HG03442 (cell line): ENCODE results near the gene PLEKHO2.

Experiments used
- ATAC-seq: cut with Tn5 transposase; IDR thresholded peaks from one replicate; pipeline ENCODE4 v1.9.1; 2021; ENCODE audit warnings: mild to moderate bottlenecking, moderate library complexity; ENCODE audit not compliant: unreplicated experiment

PLEKHO2 gene

DNA sequence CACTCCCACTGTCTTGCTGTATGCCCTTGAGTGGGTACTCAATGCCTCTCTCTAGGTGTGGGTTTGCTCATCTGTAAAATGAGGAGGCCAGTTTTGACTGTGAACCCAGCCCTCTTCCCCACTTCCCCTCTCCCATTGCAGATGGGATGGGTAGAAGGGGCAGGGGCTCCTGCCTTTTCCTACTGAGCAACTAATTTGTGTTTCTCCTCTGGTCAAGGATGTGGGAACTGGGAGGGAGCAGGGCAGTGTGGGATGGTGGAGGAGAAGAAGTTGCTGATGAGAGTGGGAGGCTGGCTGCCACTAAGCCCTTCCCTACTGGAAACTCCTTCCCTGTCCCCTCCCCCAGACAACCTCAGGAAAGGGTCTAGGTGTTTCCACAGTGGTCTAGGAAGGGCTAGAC, 49.8 kb downstream of the PLEKHO2 start:
- no peak for ATAC-seq

DNA sequence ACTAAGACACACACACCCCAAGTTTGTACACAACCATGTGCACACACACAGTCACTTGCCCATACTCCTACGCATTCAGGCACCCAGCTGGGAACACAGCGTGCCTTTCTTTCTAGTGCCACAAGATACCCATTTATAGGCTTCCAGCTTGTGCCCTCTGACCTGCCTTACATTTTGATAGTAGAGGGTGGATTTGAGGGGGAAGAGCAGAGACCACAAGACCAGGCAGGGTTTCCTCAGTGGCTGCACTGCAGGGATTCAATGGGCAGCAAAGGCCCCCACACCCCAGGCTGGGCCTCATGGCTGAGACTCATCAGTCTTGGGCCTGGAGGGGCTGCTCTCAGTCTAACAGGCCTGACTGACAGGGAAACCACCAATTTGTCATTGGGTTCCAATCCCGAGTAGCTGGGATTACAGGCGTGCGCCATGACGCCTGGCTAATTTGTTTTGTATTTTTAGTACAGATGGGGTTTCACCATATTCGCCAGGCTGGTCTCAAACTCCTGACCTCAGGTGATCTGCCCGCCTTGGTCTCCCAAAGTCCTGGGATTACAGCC, 51.2 kb downstream of the PLEKHO2 start:
- no peak for ATAC-seq

DNA sequence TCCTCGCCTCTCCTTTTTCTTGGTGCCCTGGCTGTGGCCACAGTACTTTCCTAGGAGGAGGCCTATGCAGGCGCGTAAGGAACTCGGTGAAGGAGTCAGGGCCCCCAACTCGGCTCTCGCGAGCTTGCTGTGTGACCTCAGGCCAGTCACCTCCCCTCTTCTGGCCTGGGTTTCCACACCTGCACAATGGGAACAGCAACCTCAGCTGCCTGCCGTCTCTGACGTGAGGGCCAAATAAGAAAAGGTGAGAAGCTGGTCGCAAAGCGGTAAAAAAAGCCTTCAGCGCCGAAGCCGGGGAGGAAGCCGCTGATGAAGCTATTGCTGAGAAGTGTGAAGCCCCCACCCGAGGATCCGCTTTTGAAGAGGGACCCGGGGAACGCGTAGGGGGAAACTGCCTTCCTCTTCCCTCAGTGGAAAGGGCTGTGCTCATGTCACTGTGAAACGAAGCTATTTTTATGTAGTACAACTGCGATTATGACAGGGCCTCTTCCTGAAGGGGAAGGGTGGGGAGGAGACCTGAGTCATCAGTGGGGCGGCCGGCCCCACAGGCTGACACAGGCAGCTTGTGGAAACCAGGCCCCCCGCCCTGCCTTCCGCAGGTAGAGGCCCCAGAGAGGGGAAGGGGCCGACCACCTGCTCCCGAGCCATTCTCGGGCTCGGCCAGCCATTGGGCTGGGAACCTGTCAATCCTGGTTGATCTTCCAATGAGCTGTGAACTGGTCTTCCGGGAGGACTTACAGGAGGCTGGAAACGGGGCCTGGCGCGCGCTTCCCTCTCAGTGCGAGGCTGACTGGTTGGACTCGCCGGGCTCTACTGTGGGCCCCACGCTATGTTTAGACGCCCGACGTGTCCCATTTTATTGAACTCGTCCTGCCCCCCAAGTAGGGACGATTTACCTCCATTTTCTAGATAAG, 52.0 kb downstream of the PLEKHO2 start:
- peak; percentile 59 for ATAC-seq

DNA sequence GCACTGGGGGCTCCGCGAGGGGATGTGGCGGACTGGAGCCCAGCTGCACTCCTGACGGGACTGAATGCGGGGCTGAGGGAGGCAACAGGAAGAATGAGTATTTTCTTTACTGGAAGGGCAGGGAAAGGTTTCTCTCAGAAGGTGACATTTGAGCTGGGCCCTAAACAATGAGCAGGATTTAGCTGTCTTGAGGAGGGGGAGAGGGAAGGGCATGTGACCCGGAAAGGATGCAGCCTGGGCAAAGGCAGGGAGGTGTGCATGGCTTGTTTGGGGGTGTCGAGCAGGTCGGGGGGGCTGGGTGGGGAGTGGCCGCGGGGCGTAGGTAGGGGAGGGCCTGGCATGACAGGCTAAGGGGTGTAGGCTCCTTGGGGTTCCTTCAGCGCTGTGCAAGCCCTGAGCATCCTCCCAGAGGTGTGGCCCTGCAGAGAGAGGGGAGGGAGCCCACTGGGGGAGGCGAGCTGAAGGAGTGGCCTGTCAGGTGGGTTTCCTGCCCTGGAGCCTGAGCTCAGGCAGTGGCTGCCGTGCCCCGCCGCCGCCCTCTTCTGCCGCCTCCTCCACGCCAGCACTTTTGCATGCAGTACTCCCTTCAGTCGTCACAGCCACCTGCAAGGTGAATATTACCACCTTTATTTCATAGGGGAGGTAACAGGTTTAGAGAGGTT, 52.8 kb downstream of the PLEKHO2 start:
- ATAC-seq = peak; percentile 32

DNA sequence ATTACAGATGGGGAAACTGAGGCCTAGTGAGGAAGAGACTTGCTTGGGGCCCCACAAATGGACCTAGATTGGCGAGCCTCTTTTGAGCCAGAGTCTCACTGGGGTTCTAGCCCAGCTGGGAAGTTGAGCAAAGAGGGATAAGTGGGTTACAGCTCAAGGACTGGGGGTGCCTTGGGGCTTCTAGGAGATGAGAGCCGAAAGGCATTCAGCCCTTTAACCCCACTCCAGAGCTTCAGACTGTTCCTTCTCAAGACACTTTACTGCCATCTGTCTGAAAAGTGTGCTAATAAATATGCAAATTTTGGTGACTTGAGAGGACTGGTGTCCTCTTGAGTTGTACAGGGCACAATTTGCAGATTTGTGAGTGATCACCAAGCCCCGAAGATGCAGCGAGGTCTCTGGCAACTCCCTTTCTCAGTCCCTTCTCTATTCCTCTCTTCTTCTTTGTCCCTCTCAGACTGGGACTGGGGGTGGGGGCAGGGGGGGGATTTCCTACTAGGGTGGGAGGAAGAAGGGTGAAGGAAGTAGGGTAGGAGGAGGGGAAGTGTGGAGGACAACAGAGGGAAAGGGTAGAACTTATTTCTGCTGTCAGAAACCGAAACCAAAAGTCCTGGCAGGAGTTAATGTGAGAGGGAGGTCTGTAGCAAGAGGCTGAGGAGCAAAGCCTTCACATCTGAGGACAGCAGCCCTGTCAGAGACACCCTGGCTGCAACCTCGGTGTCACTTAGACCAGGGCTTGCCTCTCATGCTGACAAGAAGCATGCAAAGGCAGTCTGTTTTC, 53.8 kb downstream of the PLEKHO2 start:
- ATAC-seq = peak; percentile 20

DNA sequence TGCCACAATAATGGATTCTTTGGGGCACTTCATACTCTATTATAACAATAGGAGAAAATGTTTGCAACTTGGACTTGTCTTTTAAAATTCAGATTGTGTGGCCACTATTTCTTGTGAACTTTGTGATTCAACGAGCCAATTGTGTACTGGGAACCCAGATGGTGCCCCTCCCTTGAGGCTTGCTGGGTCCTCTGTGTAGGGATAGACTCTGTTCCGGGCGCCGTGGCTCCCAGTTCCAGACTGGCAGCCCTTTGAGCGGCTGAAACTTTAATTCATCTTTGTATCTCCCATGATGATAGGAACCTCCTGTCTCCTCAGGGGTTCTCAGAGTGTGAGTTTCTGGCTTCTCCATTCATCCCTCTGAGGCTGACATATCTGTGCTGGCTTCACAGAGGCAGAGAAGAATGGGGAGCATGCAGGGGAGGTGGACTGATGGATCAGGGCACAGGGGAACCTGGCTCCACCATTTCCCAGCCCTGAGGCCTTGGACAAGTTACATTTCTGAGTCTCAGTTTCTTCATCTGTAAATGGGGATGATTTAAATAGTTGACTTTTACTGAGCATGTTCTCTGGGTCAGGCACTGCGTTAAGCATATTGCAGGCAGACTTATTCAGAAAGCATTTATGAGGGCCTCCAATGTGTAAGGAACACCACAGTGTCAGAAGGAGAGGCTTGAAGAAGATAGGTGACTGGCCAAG, 54.8 kb downstream of the PLEKHO2 start:
- no peak for ATAC-seq

DNA sequence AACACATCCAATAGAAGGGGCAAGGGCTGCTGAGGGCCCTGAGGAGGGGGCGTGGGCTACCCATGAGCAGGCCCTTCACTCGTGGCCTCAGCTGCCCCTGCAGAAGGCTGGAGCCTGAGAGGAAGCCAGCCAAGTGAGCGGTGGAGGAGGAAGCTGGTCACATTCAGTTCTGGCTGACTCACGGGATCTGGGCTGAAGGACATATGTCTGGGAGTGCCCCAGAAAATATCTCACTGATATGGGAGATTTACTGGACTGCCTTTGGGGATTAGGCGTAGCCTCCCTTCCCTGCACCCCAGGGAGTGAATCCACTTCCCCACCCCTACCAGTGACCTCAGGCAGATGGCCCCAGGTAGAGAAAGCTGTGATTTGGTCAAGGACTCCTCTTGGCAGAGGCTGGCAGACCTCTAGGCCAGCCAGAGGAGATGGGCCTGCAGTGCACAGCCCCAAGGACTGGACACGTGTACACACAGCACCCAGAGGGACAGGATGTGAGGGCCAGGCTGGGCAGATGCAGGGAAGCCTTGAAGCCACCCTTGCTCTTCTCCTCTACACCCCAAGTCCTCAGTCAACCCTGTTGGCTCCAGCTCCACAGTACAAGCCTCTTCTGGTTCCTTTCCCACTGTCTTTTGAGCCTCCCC, 55.8 kb downstream of the PLEKHO2 start:
- no peak for ATAC-seq

DNA sequence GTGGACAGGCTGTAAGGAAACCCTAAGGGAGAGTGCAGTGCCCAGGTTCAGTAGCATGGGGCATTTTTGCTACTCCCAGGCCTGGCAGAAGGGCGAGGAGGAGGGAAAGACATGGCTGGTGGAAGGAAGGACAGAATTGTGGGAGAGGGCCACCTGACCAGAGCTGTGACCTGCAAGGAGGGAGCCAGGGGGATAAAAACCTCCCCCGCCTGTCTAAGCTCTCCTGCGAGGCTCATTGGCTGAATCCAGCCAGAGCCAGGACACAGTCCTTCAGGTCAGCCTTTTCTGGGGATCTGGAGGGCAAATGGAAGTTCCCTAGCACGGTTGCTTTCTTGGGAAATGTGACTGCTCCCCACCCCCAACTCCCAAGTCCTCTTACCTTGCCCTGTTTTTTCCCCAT, 56.7 kb downstream of the PLEKHO2 start:
- no peak for ATAC-seq

DNA sequence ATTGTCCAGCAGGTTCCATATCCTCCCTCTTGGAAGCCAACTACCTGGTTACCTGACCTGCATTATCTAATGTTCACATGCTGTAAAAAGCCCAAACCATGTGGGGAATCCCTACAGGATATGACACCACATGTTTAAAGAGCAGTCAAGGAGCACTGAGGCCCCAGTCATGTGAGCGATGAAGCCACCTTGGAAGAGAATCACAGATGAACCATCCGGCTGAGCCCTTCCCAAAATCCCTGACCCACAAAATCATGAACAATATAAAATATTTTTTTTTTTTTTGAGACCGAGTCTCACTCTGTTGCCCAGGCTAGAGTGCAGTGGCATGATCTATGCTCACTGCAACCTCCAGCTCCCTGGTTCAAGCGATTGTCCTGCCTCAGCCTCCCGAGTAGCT, 59.4 kb downstream of the PLEKHO2 start:
- ATAC-seq = no peak

DNA sequence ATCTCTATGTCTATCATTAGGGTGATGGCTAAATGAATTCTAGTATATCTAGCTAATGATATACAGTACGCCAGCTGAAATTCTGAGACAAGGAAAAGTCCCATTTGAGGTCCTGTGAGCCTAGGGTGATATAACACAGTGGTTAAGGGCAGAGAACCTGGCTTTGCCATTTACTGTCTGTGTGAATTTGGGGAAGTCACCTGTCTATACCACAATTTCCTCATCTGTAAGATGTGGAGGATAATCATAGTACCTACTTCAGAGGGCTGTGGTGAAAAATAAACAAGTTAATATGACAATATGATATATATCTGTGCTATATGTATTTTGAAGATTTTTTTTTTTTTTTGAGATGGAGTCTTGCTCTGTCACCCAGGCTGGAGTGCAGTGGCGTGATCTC, 60.2 kb downstream of the PLEKHO2 start:
- no peak for ATAC-seq

DNA sequence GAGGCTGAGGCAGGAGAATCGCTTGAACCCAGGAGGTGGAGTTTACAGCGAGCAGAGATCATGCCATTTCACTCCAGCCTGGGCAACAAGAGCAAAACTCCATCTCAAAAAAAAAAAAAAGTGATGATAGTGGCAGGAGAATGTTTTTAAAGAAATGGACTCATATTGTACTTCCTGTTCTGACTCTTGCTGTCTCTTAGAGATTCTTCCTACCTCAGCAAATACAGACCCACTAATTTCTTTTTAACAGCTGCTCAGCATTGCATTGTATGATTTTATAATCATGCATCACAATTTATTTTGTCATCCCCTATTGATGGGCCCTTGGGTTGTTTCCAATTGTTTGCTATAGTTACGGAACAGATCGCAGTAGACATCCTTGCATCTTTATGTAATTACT, 61.1 kb downstream of the PLEKHO2 start:
- ATAC-seq = no peak

DNA sequence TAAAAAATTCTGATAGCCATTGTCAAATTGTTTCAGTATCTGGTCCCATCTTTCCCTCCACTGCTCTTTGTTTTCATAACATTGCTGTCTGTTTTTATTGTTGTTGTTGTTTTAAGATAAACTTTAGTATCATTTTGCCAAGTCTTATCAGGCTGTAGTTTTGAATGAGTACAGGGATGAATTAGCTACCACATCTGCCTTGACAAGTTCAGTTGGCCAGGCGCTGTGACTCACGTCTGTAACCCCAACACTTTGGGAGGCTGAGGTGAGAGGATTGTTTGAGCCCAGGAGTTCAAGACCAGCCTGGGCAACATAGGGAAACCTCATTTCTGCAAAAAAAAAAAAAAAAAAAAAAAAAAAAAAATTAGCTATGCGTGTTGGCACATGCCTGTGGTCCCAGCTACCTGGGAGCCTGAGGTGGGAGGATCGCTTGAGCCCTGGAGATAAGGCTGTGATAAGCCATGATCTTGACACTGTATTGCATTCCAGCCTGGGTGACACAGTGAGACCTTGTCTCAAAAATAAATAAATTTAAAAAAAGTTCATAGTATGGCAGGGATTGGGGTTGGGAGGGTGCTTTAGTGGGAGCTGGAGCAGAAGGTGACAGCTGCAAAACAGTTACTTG, 61.7 kb downstream of the PLEKHO2 start:
- no peak for ATAC-seq

DNA sequence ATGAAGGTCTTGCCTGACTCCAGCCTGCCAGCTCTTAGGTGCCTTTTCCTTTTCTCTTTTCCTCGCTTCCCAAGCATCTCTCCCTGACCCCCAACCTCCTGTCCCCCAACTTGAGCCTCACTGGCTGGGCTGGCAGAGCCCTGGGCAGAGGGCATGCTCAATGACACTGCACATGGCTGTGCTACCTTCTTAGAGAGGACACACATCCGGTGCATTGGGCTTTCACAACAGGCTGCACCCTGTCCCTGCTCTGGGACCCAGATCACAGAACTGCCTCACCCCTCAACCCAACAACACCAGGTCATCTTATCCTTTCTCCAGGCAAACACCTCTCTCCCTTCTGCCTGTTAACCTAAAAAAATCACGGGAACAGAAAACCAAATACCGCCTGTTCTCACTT, 62.5 kb downstream of the PLEKHO2 start:
- no peak for ATAC-seq

DNA sequence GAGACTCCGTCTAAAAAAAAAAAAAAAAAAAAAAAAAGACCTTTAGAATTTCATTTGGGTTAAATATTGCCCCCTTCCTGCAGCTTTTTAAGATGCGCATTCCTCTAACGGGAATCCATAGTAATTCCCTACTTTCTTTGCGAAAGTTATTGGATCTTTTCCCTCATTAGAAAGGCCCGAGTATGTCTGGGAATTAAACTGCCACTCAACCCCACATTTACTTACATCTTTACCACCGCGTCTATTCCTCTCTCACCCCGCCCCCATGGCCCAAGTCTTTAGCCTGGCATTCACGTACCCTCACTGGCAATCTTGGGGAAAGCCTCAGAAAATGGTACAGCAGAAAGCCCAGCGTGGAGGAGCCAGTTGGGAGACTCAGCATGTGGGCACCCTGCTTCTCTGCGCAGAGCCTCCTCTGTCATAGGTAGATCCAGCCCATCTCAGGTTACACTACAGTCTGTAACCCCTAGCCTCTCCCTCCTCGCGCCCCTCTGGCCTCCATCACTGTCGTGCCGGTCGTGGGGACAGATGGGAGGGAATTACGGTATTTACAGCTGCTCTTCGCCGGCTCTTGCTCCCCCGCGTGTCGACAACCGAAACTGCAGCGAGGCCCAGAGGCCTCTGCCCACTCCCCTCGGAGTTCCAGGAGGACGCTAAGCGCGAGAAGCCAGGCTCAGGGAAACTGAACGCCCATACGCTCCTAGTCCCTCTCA, 63.6 kb downstream of the PLEKHO2 start:
- ATAC-seq = no peak

DNA sequence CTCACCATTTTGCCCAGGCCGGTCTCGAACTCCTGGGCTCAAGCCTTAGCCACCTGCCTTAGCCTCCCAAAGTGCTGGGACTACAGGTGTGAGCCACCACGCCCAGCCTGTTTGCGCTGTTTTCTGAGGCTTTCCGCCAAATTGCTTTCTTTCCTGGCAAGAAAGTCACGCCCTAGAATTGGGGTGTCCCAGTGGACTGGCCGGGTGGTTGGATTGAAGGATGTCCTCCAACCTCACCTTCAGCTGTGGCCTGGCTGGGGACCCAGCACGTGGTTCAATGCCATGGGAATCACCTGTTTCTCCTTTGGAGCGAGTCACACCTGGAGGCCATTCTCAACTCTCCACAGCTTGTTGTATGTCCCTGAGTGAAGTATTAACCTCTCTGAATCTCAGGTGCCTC, 64.2 kb downstream of the PLEKHO2 start:
- no peak for ATAC-seq

DNA sequence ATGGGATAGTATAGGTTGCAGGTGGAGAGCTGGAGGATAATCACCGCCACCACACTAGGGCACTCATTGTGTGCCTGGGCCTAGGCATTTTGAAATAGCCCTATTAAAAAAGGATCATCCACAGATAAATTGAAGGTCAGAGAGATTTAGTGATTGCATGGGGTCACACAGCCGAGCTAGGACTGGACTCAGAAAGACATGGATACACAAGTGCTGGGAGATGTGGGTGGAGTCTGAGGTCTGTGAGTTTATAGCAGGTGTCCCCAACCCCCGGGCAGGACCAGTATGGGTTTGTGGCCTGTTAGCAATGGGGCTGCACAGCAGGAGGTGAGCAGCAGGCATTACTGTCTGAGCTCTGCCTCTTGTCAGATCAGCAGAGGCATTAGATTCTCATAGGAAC, 64.7 kb downstream of the PLEKHO2 start:
- no peak for ATAC-seq

DNA sequence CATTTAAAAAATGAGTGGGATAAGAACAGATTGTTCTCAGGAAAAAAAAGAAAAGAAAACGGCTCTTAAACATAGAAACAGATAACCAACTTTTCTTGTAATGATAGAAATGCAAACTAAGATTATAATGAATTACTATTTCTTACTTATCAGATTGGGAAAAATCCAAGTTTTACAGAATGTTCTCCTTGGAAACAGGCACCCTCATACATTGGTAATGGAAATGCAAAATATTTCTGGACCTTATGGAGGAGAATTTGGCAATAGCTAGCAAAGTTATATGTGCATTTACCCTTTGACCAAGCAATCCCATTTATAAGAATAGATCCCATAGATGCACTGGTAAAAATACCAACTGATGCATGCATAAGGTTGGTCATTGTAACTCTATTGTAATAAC, 66.3 kb downstream of the PLEKHO2 start:
- no peak for ATAC-seq

DNA sequence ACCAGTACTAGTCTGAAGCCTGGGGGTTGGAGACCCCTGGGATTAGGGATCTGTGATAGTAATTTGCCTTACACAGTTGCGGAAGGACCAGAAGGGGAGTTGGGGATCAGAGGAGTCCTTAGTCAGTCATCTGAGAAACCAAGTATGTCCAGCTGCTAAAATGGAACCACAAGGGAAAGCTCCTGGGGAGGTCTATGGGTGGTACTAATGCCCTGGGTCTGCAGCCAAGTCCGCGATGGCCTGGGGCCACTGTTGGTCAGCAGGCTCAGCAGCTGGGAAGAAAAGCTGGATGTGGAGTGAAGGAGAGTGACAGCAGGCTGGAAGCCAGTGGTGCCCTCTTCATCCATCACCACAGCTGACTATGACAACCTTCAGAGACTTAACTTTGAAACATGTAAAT, 67.8 kb downstream of the PLEKHO2 start:
- no peak for ATAC-seq
